Activated naive CD4-positive, alpha-beta T cell treated with anti-CD3 and anti-CD28 coated beads, Interleukin-2, amount 50 U/mL, for 16 hours (primary cell): ENCODE results near the gene EPS8.

Experiments
- DNase-seq: peaks from one replicate; pipeline ENCODE4 v3.0.0-alpha.2; 2020

The EPS8 gene

DNA sequence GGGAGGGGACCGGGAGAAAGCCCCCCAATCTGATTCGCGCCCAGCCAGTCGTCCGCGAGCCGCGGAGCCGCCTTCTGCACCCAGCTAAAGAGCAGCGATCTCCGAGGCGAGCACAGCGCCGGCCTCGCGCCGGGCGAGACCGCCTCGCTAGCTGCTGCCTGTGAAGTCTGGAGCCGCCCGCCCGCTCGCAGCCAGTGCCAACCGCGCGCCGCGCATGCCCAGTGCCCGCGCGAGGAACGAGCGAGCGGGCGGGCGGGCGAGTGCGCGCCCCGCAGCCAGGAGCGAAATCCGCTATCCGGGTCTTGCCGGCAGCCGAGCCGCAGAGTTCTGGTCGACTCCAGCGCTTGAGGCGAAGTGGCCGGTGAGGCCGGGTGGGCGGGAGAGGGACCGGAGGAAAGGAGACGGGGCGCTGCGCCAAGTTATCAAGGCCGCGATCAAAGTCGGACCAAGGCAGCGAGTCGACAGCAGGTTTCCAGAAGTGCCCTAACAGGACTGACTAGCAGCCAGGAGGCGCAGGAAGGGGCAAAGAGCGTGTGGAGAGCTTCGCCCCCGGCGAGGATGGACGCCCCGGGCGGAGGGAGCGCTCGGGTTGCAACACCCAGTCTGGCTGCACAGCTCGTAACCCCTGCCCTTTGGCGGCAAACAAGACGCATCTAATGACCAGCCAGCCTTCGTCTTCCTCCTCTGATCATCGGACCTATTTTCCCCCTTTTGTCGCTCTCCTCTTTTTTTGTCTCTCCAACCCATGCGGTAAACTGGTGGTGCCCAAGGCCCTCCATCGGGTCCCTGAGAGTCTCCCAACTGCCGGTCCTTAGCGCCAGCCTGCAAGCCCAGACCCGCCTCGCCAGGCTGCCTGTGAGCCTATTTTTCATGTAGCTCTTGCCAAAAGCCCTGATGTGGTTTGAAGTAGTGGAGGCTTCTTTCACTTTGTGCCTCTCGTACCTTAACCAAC lies at the start of gene EPS8:
Gene EPS8 (minus strand): TSS at position 169 of the 952 bp plus-strand sequence. CDS start 106,437 bp downstream, outside the sequence.
- DNase-seq: peak; percentile 90

- no peak for DNase-seq
These were observed 48.1 kb upstream of the EPS8 start for GRCh38 chr12:15837141-15837790.

DNA sequence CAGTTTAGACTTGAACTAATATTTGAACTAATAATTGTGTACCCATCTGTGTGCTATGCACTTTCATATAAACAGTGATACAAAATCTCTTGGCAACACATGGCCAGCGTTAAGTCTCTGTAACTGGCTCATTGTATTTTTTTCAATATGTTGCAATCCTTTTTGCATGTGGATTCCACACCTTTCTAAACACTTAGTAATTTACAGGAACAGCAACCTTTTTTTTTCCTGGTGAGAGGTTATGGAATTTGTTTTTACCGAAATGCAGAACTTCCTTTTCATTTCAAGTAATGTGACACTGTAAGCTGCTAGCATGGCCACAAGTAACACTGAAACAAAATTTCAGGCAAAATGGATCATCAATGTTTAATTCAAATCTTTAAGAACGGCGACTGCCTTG lies 45.4 kb upstream of the EPS8 start:
- DNase-seq: no peak

- DNase-seq: no peak
These were observed 42.3 kb upstream of the EPS8 start for GRCh38 chr12:15831315-15831978.

GRCh38 chr12:15830538-15830937 lies 41.4 kb upstream of the EPS8 start:
- no peak for DNase-seq

GRCh38 chr12:15829949-15830348 lies 40.8 kb upstream of the EPS8 start:
- no peak for DNase-seq

- DNase-seq: no peak
These were observed 40.1 kb upstream of the EPS8 start for GRCh38 chr12:15829255-15829654.

DNA sequence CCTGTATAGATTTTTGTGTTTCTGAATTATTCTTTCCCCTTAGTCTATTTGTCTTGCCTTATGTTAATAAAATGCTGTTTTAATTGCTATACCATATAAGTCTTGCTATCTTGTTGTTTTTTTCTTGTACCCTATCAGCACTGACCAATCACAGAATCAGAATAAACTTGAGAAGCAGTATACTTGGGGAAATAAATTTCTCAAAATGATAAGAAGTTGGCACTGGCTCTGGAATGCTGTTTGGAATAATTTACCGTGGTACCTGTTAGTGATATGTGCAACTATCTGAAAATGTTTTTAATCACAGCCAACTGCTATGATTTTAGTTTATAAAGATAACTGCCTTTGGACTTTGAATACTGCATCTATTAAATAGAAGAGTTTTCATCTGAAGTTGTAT lies 37.9 kb upstream of the EPS8 start:
- no peak for DNase-seq

- DNase-seq: no peak
These were observed 35.3 kb upstream of the EPS8 start for GRCh38 chr12:15824516-15824915.

GRCh38 chr12:15823360-15824128 lies 34.4 kb upstream of the EPS8 start:
- DNase-seq: no peak

GRCh38 chr12:15819644-15820437 lies 30.7 kb upstream of the EPS8 start:
- DNase-seq: no peak

DNA sequence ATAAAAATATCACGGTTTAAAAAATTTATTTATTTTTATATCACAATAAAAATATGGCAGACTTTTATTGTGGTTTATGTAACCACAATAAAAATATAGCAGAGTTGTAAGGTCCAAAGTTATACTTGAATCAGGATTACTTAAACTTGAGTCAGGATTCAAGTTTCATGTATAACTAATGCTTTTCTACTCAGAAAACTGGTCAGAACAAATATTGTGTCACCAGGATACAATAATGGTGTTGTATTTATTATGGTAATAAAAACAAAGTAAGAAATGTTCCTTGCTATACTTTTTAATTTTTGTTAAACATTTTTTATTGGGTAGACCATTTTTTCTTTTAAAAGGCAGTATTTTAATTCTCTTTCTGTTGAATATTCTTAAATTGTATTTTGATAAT lies 29.2 kb upstream of the EPS8 start:
- DNase-seq: no peak

DNA sequence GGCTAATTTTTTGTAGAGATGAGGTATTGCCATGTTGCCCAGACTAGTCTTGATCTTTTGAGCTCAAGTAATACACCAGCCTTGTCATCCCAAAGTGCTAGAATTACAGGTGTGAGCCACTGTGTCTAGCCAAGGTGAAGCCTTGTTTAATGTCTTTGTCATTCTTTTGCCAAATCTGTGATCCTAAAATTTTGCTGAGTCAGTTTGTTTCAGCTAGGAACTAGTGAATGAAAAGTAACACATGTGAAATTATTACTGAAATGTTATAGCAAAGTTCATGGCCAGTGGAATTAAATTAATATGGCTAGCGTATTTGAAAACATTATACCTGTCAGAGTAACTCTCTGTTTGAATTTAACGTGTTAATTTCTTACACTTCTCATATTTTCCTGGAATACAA lies 26.5 kb upstream of the EPS8 start:
- no peak for DNase-seq

DNA sequence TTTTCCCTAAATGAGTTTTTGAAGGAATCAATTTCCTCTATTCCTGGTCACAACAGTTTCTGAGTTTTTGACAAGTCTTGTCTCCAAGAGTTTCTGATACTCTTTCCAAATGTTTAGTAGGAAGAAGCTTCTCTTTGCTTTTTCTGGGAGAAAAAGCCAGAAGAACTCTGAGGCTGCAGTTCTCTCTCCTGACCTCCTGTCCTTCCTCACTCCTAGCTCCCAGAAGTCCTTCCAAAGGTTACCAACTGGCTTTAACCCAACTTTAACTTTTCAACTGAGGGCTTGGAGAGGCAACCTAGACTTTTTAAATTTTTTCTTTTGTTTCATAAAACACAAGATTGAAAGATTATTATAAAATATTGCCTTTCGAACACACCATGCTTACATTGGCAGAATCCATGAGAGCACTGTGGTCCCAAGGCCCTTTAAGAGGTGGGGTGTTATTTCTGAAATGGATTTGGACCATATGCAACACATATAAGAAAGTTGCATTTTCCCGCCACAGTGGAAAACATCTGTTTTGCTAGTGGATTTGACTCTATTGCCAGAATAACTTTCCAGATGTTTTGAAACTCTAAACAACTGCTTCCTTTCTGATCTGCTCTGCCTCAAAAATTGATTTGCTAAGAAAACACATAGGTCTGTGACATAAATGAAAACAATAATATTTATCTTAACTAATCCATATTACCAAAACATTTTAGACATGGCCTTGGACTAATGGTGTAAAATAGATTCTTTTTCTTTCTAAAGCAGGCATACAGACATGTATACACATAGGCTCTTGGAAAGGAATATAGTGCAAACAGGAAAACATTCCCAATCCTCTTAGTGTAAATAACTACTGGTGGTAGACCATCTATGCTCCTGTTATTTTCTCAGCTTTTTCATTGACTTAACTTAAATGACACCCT lies 22.3 kb upstream of the EPS8 start:
- DNase-seq: no peak

DNA sequence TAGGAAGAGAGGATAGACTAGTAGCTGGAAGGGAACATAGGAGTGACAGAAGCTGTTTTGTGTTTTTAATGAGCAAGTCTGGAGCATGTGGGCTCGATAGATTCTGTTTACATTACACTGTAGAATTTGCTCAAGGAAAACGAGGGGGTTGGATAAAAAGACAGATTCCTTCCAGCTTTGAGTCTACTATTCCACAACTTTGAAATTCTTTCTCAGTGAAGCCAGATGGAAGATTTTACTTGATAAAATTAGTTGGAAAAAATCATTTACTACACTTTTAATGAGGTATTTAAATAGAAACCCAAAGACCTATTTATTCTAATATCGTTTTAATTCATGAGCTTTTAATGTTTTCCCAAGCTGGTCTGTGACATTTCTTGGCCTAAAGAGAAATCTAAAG lies 19.5 kb upstream of the EPS8 start:
- DNase-seq: no peak

DNA sequence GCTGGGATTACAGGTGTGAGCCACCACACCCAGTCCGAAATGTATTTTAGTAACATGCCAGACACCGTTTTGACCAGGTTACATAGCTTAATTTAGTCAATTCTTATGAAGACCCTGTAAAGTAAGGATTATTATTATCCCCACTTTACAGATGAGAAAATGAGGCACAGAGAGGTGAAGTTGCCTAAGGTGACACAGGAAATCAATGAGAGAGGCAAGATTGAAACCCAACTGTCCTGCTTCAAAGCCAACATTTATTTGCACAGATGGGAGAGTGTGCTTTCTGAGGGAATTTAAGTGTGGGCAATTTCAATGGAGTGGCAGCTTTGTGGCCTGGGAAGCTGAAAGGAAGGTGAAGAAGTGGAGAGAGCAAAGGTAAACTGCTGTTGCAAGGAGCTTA lies 19.1 kb upstream of the EPS8 start:
- DNase-seq: no peak

DNA sequence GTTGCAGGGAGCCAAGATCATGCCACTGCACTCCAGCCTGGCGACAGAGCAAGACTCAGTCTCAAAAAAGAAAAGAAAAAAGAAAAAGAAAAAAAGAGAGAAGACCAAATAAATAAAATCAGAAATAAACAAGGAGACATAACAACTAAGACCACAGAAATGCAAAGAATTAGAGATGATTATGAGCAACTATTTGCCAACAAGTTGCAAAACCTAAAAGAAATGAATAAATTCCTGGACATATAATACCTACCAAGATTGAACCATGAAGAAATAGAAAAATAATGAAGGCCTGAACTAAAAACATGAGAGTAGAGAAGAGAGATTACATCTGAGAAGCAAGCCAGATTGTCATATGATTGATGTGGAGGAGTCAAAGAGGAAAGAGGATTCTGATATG lies 17.6 kb upstream of the EPS8 start:
- no peak for DNase-seq

DNA sequence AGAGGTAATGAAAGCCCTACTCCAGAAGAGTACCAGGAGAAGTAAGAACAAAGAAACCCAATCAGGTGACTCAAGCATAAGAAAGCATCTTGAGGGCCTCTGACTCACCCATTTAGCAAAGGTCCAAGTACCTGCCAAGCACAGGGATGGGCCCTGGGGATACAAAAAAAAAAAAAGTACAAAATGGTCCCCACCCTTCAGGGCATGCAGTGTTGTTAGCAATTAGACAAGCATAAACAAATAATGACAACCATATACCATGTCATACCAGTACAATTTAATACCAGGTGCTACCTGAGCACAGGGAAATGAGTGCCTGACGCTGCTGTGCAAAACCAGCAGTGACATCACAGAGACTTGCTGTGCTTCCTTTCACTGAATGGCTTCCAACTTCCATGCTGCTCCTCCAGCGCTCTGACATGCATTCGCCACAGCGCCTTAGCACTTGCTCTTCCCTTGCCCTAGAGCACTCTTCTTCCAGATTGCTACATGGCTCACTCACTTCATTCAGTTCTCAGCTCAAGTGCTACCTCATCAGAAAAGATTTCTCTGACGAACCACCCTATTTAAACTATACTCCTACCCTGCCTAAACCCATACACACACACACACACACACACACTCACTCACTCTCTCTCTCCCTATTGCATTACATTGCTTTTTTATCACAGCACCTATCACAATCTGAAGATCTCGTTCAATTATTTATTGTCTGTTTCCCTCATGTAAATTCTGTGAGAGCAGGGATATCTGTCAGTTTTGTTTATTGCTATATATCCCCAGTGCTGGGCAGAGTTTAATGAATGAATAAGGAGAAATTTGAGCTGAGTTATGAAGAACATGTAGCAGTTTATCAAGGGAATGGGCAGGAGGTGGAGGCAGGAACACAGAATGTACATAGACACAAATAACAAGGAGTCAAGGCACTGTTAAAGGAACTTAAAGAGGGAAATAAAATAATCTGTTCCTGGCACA lies 12.9 kb upstream of the EPS8 start:
- DNase-seq: no peak

DNA sequence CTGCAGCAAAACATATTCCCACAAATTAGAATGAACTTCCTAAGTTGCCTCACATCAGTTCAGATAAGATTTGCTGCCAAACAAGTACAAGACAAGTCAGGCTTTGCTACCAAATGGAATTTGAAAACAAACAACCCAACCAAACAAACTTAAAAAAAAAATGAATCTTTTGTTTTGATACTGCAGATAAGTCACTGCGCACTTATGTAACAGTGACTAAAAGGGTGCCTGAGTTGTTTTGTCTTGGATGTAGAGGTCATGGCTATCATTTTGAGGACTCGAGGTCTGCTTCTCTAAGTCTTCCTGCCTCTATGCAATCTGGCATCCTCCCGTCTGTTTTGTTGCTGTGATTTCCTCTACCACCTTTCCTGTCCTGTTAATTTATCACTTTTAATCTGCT lies 11.1 kb upstream of the EPS8 start:
- no peak for DNase-seq

DNA sequence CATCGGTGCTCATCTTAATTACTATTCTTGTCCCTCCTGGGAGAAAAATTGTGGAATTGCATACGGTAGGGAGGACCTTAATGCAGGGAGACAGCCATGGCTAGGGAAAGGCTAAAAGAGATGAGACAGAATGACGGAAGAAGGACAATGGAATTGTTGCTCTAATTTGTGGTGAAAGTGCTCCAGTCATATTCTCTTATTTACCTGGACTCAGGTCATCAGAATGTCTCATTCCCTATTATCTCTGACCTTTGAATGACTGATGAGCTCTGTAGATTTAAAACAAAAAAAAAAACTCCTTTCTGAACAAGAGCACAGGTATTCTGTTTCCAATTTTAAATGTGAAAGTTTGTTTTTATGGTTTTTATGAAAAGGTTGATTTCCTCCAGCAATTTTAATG lies 8.6 kb upstream of the EPS8 start:
- no peak for DNase-seq
